ENCODE data around the gene USP34.

Gene USP34

GRCh38 chr2:61326423-61326822 is 144.5 kb downstream of the USP34 start:
- no peaks in the 10 kb centered on the region for H3K27me3 ChIP-seq (ENCODE audit: control insufficient read depth, insufficient read depth, low read length)
- H3K9me3 ChIP-seq (ENCODE audit: control insufficient read depth, insufficient read depth, low read length) = no peaks in the 10 kb centered on the region
- H3K4me3 ChIP-seq (ENCODE audit: low read depth, low read length) = no peak overlapping the region
- peaks cover 3% of the 10 kb centered on the region for H3K4me1 ChIP-seq (ENCODE audit: control insufficient read depth, insufficient read depth, low read length)
- peaks cover 3% of the 10 kb centered on the region for H3K36me3 ChIP-seq (ENCODE audit: control insufficient read depth, insufficient read depth, low read length)
- no peak overlapping the region for H3K9ac ChIP-seq (ENCODE audit: low read depth, low read length)

DNA sequence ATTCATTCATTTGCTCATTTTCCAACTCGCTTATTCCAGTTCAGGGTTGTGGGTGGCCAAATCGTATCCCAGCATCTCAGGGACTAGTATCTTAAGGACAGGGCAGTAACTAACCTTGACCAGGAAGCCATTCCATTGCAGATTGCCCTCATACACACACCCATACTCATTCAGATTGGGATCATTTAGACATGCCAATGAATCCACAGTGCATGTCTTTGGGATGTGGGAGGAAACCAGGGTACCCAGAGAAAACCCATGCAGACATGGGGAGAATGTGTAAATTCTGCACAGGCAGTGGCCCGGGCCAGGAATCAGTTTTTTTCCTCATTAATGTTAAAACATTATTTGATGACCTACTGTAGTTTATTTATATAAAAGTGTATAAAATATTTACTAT is 150.7 kb downstream of the USP34 start:
- H3K9me3 ChIP-seq (ENCODE audit: control insufficient read depth, insufficient read depth, low read length) = no peaks in the 10 kb centered on the region
- H3K4me1 ChIP-seq (ENCODE audit: control insufficient read depth, insufficient read depth, low read length) = no peaks in the 10 kb centered on the region
- H3K4me3 ChIP-seq (ENCODE audit: low read depth, low read length) = no peak overlapping the region
- H3K27me3 ChIP-seq (ENCODE audit: control insufficient read depth, insufficient read depth, low read length) = no peaks in the 10 kb centered on the region
- H3K36me3 ChIP-seq (ENCODE audit: control insufficient read depth, insufficient read depth, low read length) = peaks cover 3% of the 10 kb centered on the region
- H3K9ac ChIP-seq (ENCODE audit: low read depth, low read length) = no peak overlapping the region

- Histone ChIP-seq H3K4me1 (ENCODE audit: control insufficient read depth, insufficient read depth, low read length) (no peaks in the 10 kb centered on the region), H3K9me3 (ENCODE audit: control insufficient read depth, insufficient read depth, low read length) (no peaks in the 10 kb centered on the region), H3K36me3 (ENCODE audit: control insufficient read depth, insufficient read depth, low read length) (peaks cover 3% of the 10 kb centered on the region), H3K9ac (ENCODE audit: low read depth, low read length) (no peak overlapping the region), H3K4me3 (ENCODE audit: low read depth, low read length) (no peak overlapping the region), H3K27me3 (ENCODE audit: control insufficient read depth, insufficient read depth, low read length) (no peaks in the 10 kb centered on the region)
Observed at GRCh38 chr2:61318553-61318952, 152.3 kb downstream of the USP34 start.

DNA sequence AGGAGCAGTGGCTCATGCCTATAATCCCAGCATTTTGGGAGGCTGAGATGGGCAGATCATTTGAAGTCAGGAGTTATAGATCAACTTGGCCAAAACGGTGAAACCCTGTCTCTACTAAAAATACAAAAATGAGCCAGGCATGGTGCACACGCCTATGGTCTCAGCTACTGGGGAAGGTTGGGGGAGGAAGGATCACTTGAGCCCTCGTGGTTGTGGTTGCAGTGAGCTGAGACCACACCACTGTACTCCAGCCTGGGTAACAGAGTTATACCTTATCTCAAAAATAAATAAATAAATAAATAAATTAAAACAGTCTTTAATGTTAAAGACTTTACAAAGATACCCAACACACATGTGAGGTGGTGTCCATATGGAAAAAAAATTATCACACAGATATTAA is 174.9 kb downstream of the USP34 start:
- no peaks in the 10 kb centered on the region for H3K4me1 ChIP-seq (ENCODE audit: control insufficient read depth, insufficient read depth, low read length)
- H3K4me3 ChIP-seq (ENCODE audit: low read depth, low read length) = no peak overlapping the region
- no peak overlapping the region for H3K9ac ChIP-seq (ENCODE audit: low read depth, low read length)
- no peaks in the 10 kb centered on the region for H3K9me3 ChIP-seq (ENCODE audit: control insufficient read depth, insufficient read depth, low read length)
- no peaks in the 10 kb centered on the region for H3K27me3 ChIP-seq (ENCODE audit: control insufficient read depth, insufficient read depth, low read length)
- H3K36me3 ChIP-seq (ENCODE audit: control insufficient read depth, insufficient read depth, low read length) = peaks cover 4% of the 10 kb centered on the region

GRCh38 chr2:61291851-61292575 is 178.9 kb downstream of the USP34 start:
- no peaks in the 10 kb centered on the region for H3K9me3 ChIP-seq (ENCODE audit: control insufficient read depth, insufficient read depth, low read length)
- peaks cover 4% of the 10 kb centered on the region for H3K36me3 ChIP-seq (ENCODE audit: control insufficient read depth, insufficient read depth, low read length)
- H3K4me3 ChIP-seq (ENCODE audit: low read depth, low read length) = no peak overlapping the region
- H3K27me3 ChIP-seq (ENCODE audit: control insufficient read depth, insufficient read depth, low read length) = no peaks in the 10 kb centered on the region
- no peaks in the 10 kb centered on the region for H3K4me1 ChIP-seq (ENCODE audit: control insufficient read depth, insufficient read depth, low read length)
- H3K9ac ChIP-seq (ENCODE audit: low read depth, low read length) = no peak overlapping the region

GRCh38 chr2:61288070-61288841 is 182.6 kb downstream of the USP34 start:
- H3K4me1 ChIP-seq (ENCODE audit: control insufficient read depth, insufficient read depth, low read length) = no peaks in the 10 kb centered on the region
- no peak overlapping the region for H3K4me3 ChIP-seq (ENCODE audit: low read depth, low read length)
- H3K36me3 ChIP-seq (ENCODE audit: control insufficient read depth, insufficient read depth, low read length) = no peaks in the 10 kb centered on the region
- no peaks in the 10 kb centered on the region for H3K9me3 ChIP-seq (ENCODE audit: control insufficient read depth, insufficient read depth, low read length)
- no peak overlapping the region for H3K9ac ChIP-seq (ENCODE audit: low read depth, low read length)
- H3K27me3 ChIP-seq (ENCODE audit: control insufficient read depth, insufficient read depth, low read length) = no peaks in the 10 kb centered on the region

GRCh38 chr2:61287254-61287653 is 183.6 kb downstream of the USP34 start:
- Histone ChIP-seq H3K4me3 (ENCODE audit: low read depth, low read length) (no peak overlapping the region), H3K9ac (ENCODE audit: low read depth, low read length) (no peak overlapping the region), H3K36me3 (ENCODE audit: control insufficient read depth, insufficient read depth, low read length) (no peaks in the 10 kb centered on the region), H3K9me3 (ENCODE audit: control insufficient read depth, insufficient read depth, low read length) (no peaks in the 10 kb centered on the region), H3K4me1 (ENCODE audit: control insufficient read depth, insufficient read depth, low read length) (no peaks in the 10 kb centered on the region), H3K27me3 (ENCODE audit: control insufficient read depth, insufficient read depth, low read length) (no peaks in the 10 kb centered on the region)

- H3K9me3 ChIP-seq (ENCODE audit: control insufficient read depth, insufficient read depth, low read length) = no peaks in the 10 kb centered on the region
- no peaks in the 10 kb centered on the region for H3K36me3 ChIP-seq (ENCODE audit: control insufficient read depth, insufficient read depth, low read length)
- no peaks in the 10 kb centered on the region for H3K27me3 ChIP-seq (ENCODE audit: control insufficient read depth, insufficient read depth, low read length)
- no peaks in the 10 kb centered on the region for H3K4me1 ChIP-seq (ENCODE audit: control insufficient read depth, insufficient read depth, low read length)
- no peak overlapping the region for H3K4me3 ChIP-seq (ENCODE audit: low read depth, low read length)
- no peak overlapping the region for H3K9ac ChIP-seq (ENCODE audit: low read depth, low read length)
Observed at GRCh38 chr2:61283443-61284160, 187.3 kb downstream of the USP34 start.

GRCh38 chr2:61282104-61282590 is 188.7 kb downstream of the USP34 start:
- no peak overlapping the region for H3K4me3 ChIP-seq (ENCODE audit: low read depth, low read length)
- no peaks in the 10 kb centered on the region for H3K27me3 ChIP-seq (ENCODE audit: control insufficient read depth, insufficient read depth, low read length)
- no peak overlapping the region for H3K9ac ChIP-seq (ENCODE audit: low read depth, low read length)
- peaks cover 3% of the 10 kb centered on the region for H3K36me3 ChIP-seq (ENCODE audit: control insufficient read depth, insufficient read depth, low read length)
- no peaks in the 10 kb centered on the region for H3K4me1 ChIP-seq (ENCODE audit: control insufficient read depth, insufficient read depth, low read length)
- no peaks in the 10 kb centered on the region for H3K9me3 ChIP-seq (ENCODE audit: control insufficient read depth, insufficient read depth, low read length)

GRCh38 chr2:61281321-61281720 is 189.6 kb downstream of the USP34 start:
- H3K36me3 ChIP-seq (ENCODE audit: control insufficient read depth, insufficient read depth, low read length) = peaks cover 3% of the 10 kb centered on the region
- no peak overlapping the region for H3K9ac ChIP-seq (ENCODE audit: low read depth, low read length)
- no peaks in the 10 kb centered on the region for H3K9me3 ChIP-seq (ENCODE audit: control insufficient read depth, insufficient read depth, low read length)
- no peak overlapping the region for H3K4me3 ChIP-seq (ENCODE audit: low read depth, low read length)
- no peaks in the 10 kb centered on the region for H3K4me1 ChIP-seq (ENCODE audit: control insufficient read depth, insufficient read depth, low read length)
- H3K27me3 ChIP-seq (ENCODE audit: control insufficient read depth, insufficient read depth, low read length) = no peaks in the 10 kb centered on the region

DNA sequence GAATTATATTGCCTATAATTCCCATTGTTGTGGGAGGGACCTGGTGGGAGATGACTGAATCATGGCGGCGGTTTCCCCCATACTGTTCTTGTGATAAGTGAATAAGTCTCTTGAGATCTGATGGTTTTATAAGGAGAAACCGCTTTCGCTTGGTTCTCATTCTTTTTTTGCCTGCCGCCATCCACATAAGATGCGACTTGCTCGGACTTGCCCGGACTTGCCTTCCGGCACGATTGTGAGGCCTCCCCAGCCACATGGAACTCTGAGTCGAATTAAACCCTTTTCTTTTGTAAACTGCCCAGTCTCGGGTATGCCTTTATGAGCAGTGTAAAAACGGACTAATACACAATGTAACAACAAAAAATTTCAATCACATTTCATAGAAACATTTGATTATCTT is 193.1 kb downstream of the USP34 start:
- Histone ChIP-seq H3K36me3 (ENCODE audit: control insufficient read depth, insufficient read depth, low read length) (peaks cover 3% of the 10 kb centered on the region), H3K4me1 (ENCODE audit: control insufficient read depth, insufficient read depth, low read length) (no peaks in the 10 kb centered on the region), H3K27me3 (ENCODE audit: control insufficient read depth, insufficient read depth, low read length) (no peaks in the 10 kb centered on the region), H3K4me3 (ENCODE audit: low read depth, low read length) (no peak overlapping the region), H3K9me3 (ENCODE audit: control insufficient read depth, insufficient read depth, low read length) (no peaks in the 10 kb centered on the region), H3K9ac (ENCODE audit: low read depth, low read length) (no peak overlapping the region)
